ENCODE measurements around the gene EIPR1.
"Not testable (repeated sequence)": the region's sequence is repeated elsewhere in the genome, so short reads cannot be mapped to it uniquely, and the experiment has no call there.

The EIPR1 gene

GRCh38 chr2:3187467-3187866 lies 190.2 kb downstream of the EIPR1 start:
- DNase-seq = no peak

DNA sequence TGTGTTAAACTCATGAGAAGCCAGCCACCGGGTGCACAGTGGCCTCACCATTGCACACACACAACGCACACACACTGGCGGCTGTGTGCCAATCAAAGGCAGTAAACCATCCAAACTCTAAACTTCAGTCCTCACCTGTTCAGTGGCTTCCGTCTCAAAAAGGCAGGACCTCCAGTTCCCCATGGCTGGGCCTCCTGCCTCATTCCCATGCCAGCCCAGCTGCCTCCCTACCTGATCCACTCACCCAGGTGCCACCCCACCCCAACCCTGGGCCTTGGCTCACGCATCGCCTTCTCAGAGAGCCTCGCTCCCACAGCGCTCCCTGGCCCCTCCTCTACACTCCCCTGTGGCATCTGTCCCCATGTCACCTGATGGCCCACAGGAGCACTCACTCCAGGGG lies 190.9 kb downstream of the EIPR1 start:
- no peak for DNase-seq

GRCh38 chr2:3185910-3186309 lies 191.7 kb downstream of the EIPR1 start:
- DNase-seq = no peak

DNA sequence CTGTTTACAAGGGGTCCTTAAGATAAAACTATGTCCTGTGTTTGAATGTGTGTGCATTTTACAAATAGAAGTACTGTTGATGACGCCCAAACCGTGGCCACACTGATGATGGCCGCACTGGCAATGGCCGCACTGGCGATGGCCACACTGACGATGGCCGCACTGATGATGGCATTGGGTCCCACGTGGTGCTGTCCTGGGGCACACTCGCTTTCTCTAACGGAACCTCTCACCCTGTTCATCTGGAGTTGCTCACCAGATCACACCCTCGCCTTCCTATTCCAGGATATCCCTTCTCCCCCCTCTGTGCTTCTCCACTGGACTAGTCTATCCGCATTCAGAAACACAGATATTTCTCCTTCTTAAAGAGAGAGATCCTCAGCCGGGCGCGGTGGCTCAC lies 192.4 kb downstream of the EIPR1 start:
- DNase-seq = no peak

DNA sequence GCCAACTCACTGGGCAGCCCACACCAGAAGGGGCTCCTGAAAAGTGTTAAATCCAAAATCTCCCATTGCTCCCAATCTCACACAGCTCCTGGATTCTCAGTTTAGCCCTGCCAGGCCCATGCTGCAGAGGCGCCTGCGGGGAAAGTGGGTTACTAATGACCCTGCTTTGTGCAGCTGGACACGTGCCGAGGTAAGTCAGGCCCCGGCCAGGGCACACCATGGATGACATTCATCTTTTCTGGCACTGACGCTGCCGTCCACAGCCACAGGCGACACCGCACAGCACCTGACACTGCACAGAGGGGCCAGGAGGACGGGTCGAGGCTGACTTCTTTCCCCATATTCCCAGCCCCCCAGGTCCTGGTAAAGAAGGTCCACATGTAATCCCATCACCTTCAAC lies 193.5 kb downstream of the EIPR1 start:
- no peak for DNase-seq

- no peak for DNase-seq
Observed at GRCh38 chr2:3183766-3184165, 193.9 kb downstream of the EIPR1 start.

GRCh38 chr2:3182848-3183247 lies 194.8 kb downstream of the EIPR1 start:
- DNase-seq = no peak

- DNase-seq = no peak
Observed at GRCh38 chr2:3181416-3182010, 196.1 kb downstream of the EIPR1 start.

- not testable (repeated sequence) for DNase-seq
Observed at GRCh38 chr2:3180909-3181221, 196.8 kb downstream of the EIPR1 start.

GRCh38 chr2:3180082-3180908 lies 197.3 kb downstream of the EIPR1 start:
- no peak for DNase-seq

DNA sequence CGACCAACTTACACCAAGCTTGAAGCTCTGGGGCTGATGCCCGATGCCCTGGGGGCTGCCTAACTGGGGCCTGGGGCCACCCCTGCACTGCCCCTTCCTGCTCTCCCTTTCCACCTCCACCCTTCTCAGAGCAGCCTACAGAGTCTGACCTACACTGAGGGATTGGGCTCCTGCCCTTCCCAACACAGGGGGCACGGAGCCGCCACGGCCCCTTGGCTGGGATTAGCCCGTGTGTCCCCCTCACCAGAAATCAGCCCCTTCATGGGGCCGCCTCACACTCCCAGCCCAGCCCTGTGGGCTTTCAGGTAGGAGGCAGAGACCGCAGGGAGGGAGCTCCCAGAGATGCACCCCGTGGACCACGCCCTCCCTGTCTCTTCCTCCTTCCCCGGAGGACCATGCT lies 198.0 kb downstream of the EIPR1 start:
- no peak for DNase-seq

DNA sequence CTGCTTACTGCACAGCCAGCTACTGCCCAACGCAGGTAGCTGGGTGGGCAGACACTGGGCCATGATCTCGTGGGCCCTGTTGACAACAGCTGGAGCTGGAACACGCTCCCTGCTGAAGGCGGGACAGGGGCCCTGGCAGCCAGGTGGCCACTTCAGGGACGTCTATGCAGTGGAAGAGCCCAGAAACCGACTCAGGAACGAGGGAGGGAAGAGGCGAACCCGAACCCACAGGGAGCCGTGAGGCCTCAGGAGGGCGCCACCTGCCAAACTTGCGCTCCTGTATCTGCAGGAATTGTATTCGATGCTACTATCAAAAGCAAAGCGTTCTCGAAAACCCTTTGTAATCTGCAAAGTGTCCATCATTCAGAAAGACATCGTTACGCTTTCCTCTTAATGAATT lies 198.4 kb downstream of the EIPR1 start:
- no peak for DNase-seq

DNA sequence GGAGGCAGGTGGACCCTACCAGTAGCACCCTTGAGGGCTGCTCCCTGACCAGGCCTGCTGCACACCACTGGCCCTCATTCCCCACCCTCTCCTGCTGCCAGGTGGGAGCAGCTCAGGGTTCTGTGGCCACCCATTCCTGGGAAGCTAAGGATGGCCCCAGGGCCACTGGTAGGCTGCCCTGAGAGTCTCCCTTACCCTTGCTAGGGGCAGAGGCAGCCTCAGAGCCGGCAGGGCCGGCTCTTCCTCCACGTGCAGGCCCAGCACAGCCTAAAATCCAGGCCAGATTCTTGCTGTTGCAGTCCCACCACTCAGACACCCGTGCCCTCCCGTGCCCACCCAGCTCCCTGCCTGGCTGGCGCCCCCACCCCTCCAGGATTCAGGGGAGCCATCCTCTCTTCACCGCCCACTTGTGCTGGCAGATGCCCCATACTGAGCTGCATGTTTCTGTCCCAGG lies 199.0 kb downstream of the EIPR1 start:
- DNase-seq = no peak

- DNase-seq = no peak
Observed at GRCh38 chr2:3177891-3178577, 199.6 kb downstream of the EIPR1 start.

DNA sequence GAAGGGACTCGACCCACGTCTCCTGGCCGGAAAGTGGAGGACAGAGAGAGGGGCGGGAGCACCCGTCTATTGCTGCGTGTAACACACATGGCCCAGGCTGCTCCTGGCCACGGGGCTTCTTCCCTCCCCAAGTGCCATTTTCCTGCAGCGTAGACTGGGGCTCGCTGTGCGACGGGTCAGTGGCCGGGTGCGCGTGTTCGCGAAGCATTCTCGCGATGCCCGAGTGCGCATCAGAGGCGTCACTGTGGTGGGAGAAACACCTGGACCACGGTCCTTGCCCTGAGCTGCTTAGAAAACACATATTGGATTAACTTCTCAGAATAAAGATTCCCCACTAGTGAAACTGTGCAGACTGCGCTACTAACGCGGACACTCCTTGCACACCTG lies 200.8 kb downstream of the EIPR1 start:
- no peak for DNase-seq

DNA sequence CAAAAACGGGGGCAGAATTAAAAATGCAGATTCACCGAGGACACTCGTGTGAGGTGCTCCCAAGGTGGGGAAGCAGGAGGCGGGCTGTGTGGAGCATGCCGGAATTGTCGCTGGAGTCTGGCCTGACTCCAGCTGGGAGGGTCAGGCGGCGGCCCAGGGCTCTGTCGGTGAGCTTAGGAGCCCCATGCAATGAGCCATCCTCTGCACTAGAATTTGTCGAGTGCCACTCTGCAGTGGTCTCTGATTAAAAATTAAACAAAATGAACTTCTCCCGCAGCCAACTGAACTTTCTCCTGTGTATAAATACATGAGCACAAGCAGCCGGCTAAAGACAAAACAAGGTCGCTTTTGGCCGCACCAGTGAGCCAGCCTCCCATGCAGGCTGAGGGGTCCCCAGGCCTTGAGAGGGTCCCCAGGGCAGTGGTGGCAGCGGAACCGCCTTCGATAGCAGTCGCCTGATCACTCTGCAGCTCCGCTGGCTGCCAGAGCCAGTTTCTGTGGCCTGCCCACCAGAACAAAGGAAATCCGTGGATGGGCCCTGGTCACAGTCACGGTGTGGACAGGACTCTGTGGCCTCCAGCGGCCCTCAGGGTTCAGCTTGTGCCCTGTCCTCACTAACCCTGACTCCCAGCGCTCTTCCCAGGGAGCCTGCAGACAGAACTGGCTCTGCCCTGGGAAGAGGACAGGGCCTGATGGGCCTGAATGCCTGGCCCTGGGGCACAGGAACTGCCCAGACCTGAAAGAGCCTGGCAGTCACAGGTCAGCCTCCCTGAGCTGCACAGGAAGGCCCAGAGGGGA lies 201.3 kb downstream of the EIPR1 start:
- DNase-seq = no peak

- no peak for DNase-seq
Observed at GRCh38 chr2:3175568-3175955, 202.1 kb downstream of the EIPR1 start.

DNA sequence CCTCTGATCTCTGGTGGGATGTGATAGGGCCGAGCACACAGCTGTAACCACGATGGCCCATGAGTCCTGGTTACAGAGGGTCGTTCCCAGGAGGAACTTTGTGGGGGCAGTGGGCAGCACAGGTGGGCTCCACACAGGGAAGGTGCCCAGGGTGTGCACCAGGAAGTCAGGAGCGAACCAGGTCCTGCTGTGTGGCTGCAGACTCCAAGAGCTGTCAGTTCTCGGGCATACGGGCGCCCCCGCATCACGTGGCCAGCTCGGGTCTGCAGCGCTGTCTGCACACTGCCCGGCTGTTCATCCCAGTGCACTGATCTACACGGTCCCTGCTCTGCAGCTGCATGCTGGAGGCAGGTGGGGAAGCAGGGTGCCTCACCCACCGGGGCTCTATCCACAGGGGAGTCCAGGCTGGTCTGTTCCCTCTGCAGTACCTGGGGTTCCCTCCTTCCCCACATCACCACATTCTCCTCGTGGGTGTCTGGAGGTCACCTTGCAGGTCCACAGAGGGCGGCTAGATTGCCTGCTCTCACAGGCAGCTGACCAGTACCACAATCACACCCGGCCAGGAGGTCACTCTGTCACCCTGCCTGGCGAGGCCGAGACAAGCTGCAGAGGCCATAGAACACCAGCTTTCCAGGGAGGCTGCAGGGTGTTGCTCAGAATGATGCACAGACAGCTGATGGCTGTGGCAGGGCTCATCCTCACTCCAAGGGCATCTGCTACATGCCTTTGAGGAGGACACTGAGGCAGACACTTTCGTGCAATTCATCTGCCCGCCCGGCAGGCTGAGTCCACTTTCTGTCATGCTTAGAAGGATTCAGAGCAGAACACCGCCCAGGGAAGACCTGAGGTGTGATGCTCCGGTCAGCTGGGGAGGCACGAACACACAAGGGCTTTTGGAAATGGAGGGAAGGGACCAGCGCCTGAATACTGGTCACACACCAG lies 202.7 kb downstream of the EIPR1 start:
- DNase-seq = no peak

- no peak for DNase-seq
Observed at GRCh38 chr2:3173031-3173430, 204.6 kb downstream of the EIPR1 start.

DNA sequence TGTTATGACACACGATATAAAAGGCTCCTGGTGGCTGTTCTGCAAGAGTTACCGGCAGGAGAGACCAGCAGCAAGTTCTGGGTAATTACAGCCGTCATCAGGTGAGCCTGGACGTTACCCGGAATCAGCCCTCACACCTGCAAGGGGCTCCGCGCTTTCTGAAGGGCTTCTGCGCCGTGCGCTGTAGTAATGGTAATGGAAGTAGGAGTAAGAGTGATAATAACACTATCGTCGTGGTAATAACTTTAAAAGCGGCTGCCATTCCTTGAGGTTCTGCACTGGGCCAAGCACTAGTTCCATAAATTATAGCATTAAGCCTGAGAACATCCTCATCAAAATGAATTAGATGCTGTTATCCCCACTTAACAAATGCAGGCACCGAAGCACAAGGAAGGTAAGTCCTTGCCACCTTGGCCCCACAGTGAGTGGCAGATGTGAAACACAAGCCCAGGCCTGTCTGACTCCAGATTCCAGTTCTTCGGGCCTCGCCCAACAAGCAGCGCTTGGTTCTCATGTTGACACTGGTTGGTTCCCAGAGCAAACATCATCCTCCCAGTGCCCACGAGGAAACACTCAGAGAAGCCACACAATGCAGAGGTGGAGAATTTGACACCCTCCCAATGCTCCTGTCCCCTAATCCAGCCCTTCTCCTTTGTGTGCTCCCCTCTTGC lies 205.2 kb downstream of the EIPR1 start:
- no peak for DNase-seq

- no peak for DNase-seq
Observed at GRCh38 chr2:3171564-3172264, 205.9 kb downstream of the EIPR1 start.
